Measurements from ENCODE around the gene PLXNA1. TPM values are rescaled to one million over a fixed set of nuclear protein-coding genes. Genes with fewer than 3 reads are reported as not detected.
A peak's percentile ranks its signal among the peaks of the same experiment; 100 is the strongest.

The PLXNA1 gene
- total and polyA plus RNA-seq, 9 donors: 9.2 to 47.2 (median 25.7) TPM

DNA sequence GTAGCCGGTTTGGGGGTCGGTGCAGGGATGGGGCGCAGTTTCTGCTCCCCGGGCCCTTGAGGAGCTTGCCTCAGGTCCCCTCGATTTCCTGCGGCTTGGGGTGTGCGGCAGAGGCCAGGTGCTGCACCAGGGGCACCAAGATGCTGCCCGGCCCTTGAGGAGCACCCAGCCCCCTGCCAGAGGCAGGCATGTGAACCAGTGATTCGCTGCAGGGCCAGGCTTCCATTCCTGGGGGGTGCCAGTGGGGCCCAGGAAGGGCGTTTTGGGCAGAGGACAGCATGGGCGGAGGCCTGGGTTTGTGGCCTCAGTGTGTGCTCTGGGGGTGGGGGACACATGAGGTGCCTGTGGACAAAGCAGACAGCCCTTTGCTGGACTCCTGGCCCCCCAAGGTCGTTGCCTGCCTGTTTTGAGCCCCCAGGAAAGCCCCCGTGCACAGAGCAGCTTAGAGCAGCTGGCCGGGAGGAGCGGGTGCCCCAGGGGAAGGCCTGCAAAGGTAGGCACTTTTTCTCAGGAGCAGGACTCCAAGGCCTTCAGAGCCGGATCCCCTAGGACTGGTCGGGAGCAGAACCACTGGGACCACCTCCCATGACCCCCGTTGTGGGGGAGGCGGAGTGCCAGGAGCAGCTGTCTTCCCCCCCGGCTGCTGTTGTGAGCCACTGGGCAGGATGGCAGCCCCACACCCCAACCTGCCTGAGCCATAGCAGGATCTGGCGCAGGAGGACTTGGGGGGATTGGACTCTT, 1.6 kb downstream of the PLXNA1 start:
- WGBS, 3 donors: 21 to 31% (median 27%) methylated on average over 18 to 21 of the region's 21 CpGs
- peaks cover 15% of the 10 kb centered on the region for H3K4me1 ChIP-seq (ENCODE audit: insufficient read depth)

DNA sequence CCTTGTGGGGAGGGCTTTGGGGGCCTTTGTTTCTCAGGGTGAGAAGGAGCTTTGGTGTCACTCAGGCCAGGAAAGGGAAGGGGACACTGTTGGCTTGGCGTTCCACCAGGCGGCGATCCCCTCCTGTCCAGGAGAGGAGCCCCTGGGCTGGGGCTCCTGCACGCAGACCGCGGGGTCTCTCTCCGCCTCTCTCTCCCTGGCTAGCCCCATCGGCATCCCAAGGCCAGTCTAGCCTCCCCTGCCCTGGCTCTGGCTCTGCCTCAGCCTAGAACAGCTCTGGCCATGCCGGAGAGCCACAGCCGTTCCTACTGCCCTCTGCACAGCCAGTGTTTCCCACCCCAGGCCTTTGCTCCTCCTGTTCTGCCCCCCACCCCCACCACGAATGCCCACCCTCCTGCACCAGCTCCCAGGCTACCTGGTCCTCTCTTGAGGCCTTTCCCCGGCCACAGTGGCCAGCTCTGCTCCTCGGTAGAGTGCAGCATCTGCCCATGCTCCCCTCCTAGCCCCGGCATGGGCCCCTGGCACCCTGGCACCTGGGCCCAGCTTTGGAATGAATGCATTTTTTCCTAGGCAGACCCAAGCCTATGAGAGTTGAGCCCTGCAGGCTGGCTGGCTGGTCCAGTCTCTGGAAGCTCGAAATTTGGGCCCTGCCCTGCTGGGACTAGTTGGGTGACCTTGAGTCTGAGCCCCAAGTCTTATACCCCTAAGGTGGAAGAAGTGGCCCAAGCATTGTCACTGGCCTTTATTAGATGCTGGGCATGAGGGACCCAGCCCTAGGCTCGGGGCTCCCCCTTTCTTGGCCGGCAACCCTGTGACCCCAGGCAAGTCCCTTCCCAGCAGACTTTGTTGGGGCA, 2.4 kb downstream of the PLXNA1 start:
- Histone ChIP-seq H3K36me3 (no peaks in the 10 kb centered on the region), H3K4me3 (no peak overlapping the region), H3K27ac (no peak overlapping the region), H3K27me3 (no peaks in the 10 kb centered on the region), H3K4me1 (ENCODE audit: insufficient read depth) (peaks cover 15% of the 10 kb centered on the region), H3K9me3 (no peaks in the 10 kb centered on the region)
- WGBS, 3 donors: 40 to 60% (median 59%) methylated on average over 15 to 17 of the region's 17 CpGs
- DNase-seq: peak in 1 of 5 donors; percentile 62
- intact Hi-C loops (cut with DNase I): loop anchor here in 2 of 4 donors (5.0 to 10.0 kb wide), 4 partner anchors 241 to 469 kb away; no protein-coding TSS in a partner anchor
- TF ChIP-seq EP300 (IDR thresholded peaks at IDR 0.05): no peak
- TF ChIP-seq, protein P1, sequence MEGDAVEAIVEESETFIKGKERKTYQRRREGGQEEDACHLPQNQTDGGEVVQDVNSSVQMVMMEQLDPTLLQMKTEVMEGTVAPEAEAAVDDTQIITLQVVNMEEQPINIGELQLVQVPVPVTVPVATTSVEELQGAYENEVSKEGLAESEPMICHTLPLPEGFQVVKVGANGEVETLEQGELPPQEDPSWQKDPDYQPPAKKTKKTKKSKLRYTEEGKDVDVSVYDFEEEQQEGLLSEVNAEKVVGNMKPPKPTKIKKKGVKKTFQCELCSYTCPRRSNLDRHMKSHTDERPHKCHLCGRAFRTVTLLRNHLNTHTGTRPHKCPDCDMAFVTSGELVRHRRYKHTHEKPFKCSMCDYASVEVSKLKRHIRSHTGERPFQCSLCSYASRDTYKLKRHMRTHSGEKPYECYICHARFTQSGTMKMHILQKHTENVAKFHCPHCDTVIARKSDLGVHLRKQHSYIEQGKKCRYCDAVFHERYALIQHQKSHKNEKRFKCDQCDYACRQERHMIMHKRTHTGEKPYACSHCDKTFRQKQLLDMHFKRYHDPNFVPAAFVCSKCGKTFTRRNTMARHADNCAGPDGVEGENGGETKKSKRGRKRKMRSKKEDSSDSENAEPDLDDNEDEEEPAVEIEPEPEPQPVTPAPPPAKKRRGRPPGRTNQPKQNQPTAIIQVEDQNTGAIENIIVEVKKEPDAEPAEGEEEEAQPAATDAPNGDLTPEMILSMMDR (IDR thresholded peaks at IDR 0.05): no peak
- TF ChIP-seq POLR2A (IDR thresholded peaks at IDR 0.05): no peak

More for the DNA sequence above, 1.6 kb downstream of the PLXNA1 start:
- Histone ChIP-seq H3K27ac (peak overlapping the region; percentile 0 to 5), H3K9me3 (no peaks in the 10 kb centered on the region), H3K4me3 (peak overlapping the region; percentile 81), H3K27me3 (no peaks in the 10 kb centered on the region), H3K36me3 (no peaks in the 10 kb centered on the region)
- DNase-seq: no peak
- TF ChIP-seq POLR2A (IDR thresholded peaks at IDR 0.05) (no peak), EP300 (IDR thresholded peaks at IDR 0.05) (no peak)
- TF ChIP-seq, protein P1 (IDR thresholded peaks at IDR 0.05): no peak
- intact Hi-C loops (cut with DNase I): loop anchor here (5.0 to 10.0 kb wide), 8 partner anchors 232 to 473 kb away; no protein-coding TSS in a partner anchor

DNA sequence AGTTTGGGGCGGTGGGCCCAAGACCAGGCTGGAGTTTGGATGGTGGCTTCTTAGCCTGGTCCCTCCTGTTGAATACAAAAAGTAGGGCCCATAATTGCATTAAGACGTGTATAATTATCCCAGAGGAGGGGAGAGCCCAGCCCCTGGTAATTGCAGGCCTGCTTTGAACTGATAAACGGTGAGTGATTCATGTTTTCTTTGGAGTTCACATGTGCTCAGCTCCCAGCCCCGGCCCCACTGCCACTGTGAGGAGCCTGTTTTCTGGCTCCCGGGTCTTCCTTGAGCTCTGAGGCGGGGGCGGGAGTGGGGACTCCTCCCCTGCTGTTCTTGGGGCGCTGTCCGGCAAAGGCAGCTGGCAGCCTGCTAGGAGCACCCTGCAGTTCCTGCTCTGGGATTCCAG, 3.1 kb downstream of the PLXNA1 start:
- Histone ChIP-seq H3K36me3 (no peaks in the 10 kb centered on the region), H3K4me3 (no peak overlapping the region), H3K4me1 (ENCODE audit: insufficient read depth) (peaks cover 15% of the 10 kb centered on the region), H3K27me3 (no peaks in the 10 kb centered on the region), H3K27ac (no peak overlapping the region), H3K9me3 (no peaks in the 10 kb centered on the region)
- TF ChIP-seq EP300 (IDR thresholded peaks at IDR 0.05) (no peak), POLR2A (IDR thresholded peaks at IDR 0.05) (no peak)
- TF ChIP-seq, protein P1 (IDR thresholded peaks at IDR 0.05): no peak
- no peak for DNase-seq
- 35 to 47% (median 46%) methylated on average over 5 to 9 of the region's 9 CpGs for WGBS, 3 donors
- intact Hi-C loops (cut with DNase I): loop anchor here in 2 of 4 donors (5.0 to 10.0 kb wide), 4 partner anchors 241 to 469 kb away; no protein-coding TSS in a partner anchor

DNA sequence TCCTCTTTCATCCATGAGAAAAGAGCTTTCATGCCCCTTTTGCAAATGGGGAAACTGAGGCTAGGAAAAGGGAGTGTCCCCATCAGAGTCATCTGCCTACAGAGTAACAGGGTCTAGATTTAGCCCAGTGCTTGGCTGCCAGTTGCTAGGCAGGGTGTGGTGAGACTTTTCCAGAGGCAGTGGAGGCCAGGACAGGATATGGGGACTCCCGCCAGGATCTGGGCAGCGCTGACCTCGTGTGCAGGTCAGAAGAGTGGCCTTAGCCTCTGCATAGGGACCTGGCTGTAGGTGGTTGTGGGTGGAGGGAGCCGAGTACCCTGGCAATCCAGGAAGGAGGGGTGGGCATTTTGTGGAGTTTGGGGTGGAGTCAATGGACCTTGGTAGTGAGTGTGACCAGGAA, 4.2 kb downstream of the PLXNA1 start:
- no peak for DNase-seq
- H3K27me3 ChIP-seq: no peaks in the 10 kb centered on the region
- 61 to 77% (median 72%) methylated on average over 4 of the region's 4 CpGs for WGBS, 3 donors
- no peak overlapping the region for H3K4me3 ChIP-seq
- no peak overlapping the region for H3K27ac ChIP-seq
- TF ChIP-seq POLR2A (IDR thresholded peaks at IDR 0.05): no peak
- TF ChIP-seq, protein P1 (IDR thresholded peaks at IDR 0.05): no peak
- no peak for TF ChIP-seq EP300 (IDR thresholded peaks at IDR 0.05)
- no peaks in the 10 kb centered on the region for H3K36me3 ChIP-seq
- H3K4me1 ChIP-seq (ENCODE audit: insufficient read depth): peaks cover 20% of the 10 kb centered on the region
- no peaks in the 10 kb centered on the region for H3K9me3 ChIP-seq
- intact Hi-C loops (cut with DNase I): loop anchor here in 2 of 4 donors (5.0 to 10.0 kb wide), 4 partner anchors 242 to 468 kb away; no protein-coding TSS in a partner anchor

All from ovary (tissue), 9 donors.